Measurements from ENCODE around the gene ATG7.

Gene ATG7

GRCh38 chr3:11555211-11555782 lies 283.1 kb downstream of the ATG7 start:
- no peak for TF ChIP-seq CTCF (IDR thresholded peaks at IDR 0.05; ENCODE audit: low read depth, low read length, missing control alignments)
- no peak for DNase-seq (ENCODE audit: low read depth)
- no peak overlapping the region for H3K4me3 ChIP-seq (ENCODE audit: low read depth, low read length)

- no peak for TF ChIP-seq CTCF (IDR thresholded peaks at IDR 0.05; ENCODE audit: low read depth, low read length, missing control alignments)
- H3K4me3 ChIP-seq (ENCODE audit: low read depth, low read length): no peak overlapping the region
- DNase-seq (ENCODE audit: low read depth): no peak
Measured at GRCh38 chr3:11555881-11556633, 283.9 kb downstream of the ATG7 start.

DNA sequence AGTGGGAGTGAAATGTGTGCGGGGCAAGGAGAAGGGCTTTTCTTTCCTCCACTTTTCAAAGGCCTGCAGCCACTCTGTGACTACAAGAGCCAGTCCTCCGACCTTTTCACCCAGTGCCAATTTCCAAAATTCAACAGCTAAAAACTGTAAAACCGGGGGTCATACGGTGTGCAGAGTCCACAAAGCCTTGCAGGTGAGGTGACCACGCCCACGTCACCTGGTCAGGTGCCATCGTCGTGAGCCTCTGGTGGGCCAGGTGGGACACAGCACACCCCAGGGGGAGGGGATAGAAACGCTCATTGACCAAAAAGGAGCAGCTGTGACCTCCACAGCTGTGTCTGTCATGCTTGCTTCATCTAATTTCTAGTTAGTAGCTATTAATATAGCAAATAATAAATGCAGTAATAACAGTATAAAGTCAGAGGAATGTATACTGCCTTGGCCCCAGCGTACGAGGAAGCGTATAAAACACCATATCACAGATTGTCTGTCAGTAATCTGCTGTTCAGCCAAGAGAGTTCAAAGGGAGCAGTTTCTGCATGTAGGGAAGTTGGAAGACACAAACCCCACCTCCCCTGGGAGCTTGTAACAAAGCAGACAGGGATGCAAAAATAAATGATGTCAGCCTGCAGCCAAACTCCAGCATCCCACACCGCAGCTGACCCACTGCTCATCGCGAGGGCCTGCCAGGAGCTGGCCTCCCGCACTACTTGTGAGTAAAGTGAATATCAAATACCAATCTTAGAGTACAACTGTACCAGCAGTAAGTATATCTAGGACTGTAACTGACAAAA lies 284.9 kb downstream of the ATG7 start:
- no peak overlapping the region for H3K4me3 ChIP-seq (ENCODE audit: low read depth, low read length)
- no peak for TF ChIP-seq CTCF (IDR thresholded peaks at IDR 0.05; ENCODE audit: low read depth, low read length, missing control alignments)
- DNase-seq (ENCODE audit: low read depth): no peak

DNA sequence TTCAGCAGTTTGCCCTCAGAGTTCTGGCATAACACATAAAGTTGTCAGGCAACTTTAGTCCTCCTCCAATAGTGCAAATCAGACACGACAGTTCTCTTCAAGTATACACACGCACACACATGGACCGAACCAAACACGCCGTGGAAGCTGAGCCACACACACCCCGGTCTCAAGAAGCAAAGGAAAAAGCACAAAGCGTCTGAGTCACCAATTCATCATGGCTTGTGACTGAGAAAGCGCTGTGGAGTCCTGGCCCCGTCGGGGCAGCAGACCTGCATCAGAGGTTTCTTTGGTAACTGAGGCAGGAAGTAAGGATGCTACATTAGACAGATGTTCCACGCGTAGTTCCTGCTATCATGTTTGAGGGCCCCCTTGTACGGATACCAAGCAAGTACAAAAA lies 285.8 kb downstream of the ATG7 start:
- DNase-seq (ENCODE audit: low read depth): no peak
- no peak for TF ChIP-seq CTCF (IDR thresholded peaks at IDR 0.05; ENCODE audit: low read depth, low read length, missing control alignments)
- no peak overlapping the region for H3K4me3 ChIP-seq (ENCODE audit: low read depth, low read length)

DNA sequence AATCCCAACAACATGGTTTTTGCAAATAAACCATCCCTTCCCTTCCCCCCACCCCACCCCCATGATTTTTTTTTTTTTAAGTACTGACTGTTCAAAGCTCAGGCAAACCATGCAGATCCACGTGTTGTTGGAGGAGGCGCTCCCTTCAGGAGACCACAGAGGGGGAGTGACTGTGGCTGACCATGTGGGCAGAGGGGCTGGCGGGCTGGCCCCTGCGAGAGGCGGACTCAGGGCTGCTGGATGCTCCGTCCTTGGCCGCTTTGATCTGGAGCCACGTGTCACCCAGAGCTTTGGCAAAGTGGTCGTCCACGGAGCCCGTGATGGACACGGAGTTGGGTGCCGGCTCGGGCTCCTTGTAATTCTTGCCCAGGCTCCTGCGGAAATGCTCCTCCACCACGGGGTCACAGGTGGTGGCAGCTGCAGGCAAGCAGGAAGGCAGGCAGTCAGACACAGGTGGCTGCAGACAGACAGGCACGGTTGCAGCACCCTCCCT lies 286.3 kb downstream of the ATG7 start:
- TF ChIP-seq CTCF (IDR thresholded peaks at IDR 0.05; ENCODE audit: low read depth, low read length, missing control alignments): no peak
- no peak overlapping the region for H3K4me3 ChIP-seq (ENCODE audit: low read depth, low read length)
- DNase-seq (ENCODE audit: low read depth): no peak

GRCh38 chr3:11558918-11559815 lies 287.0 kb downstream of the ATG7 start:
- no peak for TF ChIP-seq CTCF (IDR thresholded peaks at IDR 0.05; ENCODE audit: low read depth, low read length, missing control alignments)
- H3K4me3 ChIP-seq (ENCODE audit: low read depth, low read length): no peak overlapping the region
- no peak for DNase-seq (ENCODE audit: low read depth)

All from GM12864 (cell line).